ENCODE results near the gene CST9L.

GRCh38 chr20:23565503-23566045 is 2.7 kb downstream of the CST9L start:
- TF ChIP-seq CTCF (conservative IDR thresholded peaks at IDR 0.05) (no peak), EZH2 (IDR thresholded peaks at IDR 0.05; ENCODE audit: low read depth) (no peak)
